Left cardiac atrium (tissue), 4 donors: ENCODE data around the gene OIP5. TPM values are rescaled to one million over a fixed set of nuclear protein-coding genes. Genes with fewer than 3 reads are reported as not detected.
A peak's percentile ranks its signal among the peaks of the same experiment; 100 is the strongest.
"Not testable (repeated sequence)": the region's sequence is repeated elsewhere in the genome, so short reads cannot be mapped to it uniquely, and the experiment has no call there.

ENCODE experiments used
- ATAC-seq, 2 donors: fragments of 200-7000 bp; cut with Tn5 transposase; one replicate each; pipeline ENCODE4 v1.9.1; 2020; ENCODE audit warnings: mild to moderate bottlenecking in 2 of 2, moderate library complexity in 2 of 2
- DNase-seq: peaks from one replicate; pipeline ENCODE4 v3.0.0-alpha.2; 2020
- intact Hi-C, 2 donors: fragments of 100-400 bp; cut with DNase I; formaldehyde crosslinking; loops; one replicate each; pipeline versions ENCODE4 v1.14.1 to v1.15.1; 2022 to 2023
- total RNA-seq, 2 donors: library from RNA; stranded (reverse); fragmentation: NEBNext Ultra II Directional; extraction: Animal tissue kit (Norgen Biotek cat#: 25700); gene quantifications; one replicate each; pipeline ENCODE4 v1.2.1, GENCODE V29; 2021
- donor health status: DM: no; HTN: yes; CAD: no.
- donor health status: DM: no; HTN: yes; CAD: no; lungs with severe emphysema.
- donor health status: DM: yes; HTN: yes; CAD: no.
- donor health status: Dilated cardiomyopathy.

Gene OIP5
- total RNA-seq, 2 donors from 2014 or later = 0.21 to 0.41 TPM

DNA sequence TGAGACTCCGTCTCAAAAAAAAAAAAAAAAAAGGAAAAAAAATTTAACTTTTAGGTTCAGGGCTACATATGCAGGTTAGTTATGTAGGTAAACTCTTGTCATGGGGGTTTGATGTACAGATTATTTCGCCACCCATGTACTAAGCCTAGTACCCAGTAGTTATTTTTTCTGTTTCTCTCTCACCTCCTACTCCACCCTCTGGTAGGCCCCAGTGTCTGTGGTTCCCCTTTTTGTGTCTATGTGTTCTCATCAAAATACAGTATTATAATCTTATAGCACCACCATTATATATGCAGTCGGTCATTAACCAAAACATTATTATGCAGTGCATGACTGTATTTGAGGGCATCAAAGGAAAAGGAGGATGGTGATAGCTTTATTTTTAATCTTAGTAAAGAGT, 54.1 kb downstream of the OIP5 start:
- DNase-seq (no peak), ATAC-seq (no peak)
- intact Hi-C loops = no loop called here

DNA sequence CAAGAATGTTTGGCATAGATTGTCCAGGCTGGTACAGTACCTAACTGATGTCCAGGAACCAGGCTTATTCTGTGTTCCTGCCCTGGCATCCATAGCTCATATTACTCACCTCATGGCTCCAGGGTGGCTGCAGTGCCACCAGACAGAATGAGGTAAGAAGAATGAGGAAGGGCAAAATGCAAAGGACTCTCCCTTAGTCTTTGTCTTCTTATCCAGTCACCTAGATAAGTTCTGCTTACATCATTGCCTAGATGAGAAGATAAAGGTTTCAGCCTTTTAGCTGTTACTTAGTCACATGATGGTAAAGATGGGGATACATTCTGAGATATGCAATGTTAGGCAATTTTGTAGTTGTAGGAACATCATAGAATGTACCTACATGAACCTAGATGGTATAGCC, 55.6 kb downstream of the OIP5 start:
- ATAC-seq = no peak
- intact Hi-C loops = no loop called here

DNA sequence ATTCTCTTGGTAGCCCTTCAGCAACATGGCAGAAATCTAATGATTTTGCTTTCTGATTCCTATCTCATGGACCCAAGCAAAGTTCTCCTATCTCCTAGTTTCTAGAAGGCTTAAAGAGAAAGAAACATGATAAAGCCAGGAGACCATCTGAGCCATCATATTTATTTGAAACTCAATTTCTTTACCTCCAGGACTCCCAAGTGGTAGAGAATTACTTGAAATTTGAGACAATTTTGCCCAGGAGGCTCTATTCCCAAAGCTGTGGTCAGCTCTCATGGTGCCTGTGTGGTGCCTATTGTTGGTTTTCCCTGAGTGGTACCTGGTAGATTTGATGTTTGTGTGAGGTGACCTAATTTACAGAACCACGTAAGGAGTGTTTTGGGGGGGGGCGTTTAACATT, 62.5 kb downstream of the OIP5 start:
- no peak for ATAC-seq
- no peak for DNase-seq
- intact Hi-C loops = no loop called here

More for the DNA sequence above, 55.6 kb downstream of the OIP5 start:
- DNase-seq = no peak

DNA sequence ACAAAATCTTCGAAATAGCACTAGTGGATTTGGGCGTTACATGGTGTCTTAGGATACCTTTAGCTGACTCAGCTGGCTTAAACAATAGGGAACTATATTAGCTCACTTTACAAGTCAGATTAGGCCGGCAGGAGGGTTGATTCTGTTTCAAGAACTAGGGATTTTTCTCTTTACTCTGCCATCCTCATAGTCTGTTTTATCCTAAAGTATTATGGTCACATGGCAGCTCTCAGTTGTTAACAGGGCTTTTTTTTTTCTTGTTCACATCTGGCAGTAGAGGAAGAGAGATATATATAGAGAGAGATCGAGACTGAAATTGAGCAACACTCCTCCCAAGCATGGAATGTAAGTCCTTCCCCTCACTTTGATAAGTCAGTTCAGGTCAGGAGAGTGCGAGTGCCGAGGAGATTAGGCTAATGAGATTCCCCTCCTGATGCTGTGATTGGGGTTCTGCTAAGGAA, 68.5 kb downstream of the OIP5 start:
- ATAC-seq (peak; percentile 79 to 88), DNase-seq (no peak)
- intact Hi-C loops = no loop called here

DNA sequence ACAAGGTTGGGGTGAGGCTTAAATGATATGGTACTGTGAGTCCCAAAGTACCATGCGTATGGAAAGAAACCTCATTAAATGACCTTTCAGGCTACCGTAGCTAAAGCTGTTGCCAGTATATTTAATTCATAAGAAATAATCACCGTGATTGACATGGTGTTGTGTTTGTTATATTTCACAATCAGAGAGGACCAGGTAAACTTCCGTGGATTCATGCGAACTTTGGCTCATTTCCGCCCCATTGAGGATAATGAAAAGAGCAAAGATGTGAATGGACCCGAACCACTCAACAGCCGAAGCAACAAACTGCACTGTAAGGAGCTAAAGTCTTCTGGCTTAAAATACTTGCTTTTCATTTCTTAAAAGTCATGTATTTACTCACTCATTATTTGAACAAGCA, 69.8 kb downstream of the OIP5 start:
- intact Hi-C loops = no loop called here
- DNase-seq = no peak
- ATAC-seq = no peak

DNA sequence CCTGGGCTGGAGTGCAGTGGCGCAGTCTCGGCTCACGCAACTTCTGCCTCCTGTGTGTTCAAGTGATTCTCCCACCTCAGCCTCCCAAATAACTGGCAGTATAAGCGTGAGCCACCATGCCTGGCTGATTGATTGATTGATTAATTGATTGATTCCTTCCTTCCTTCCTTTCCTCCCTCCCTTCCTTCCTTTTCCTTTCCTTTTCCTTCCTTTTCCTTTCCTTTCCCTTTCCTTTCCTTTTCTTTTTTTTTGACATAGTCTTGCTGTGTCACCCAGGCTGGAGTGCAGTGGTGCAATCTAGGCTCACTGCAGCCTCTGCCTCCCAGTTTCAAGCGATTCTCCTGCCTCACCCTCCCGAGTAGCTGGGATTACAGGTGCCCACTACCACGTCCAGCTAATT, 71.5 kb downstream of the OIP5 start:
- DNase-seq, intact Hi-C loops, ATAC-seq: not testable (repeated sequence)

DNA sequence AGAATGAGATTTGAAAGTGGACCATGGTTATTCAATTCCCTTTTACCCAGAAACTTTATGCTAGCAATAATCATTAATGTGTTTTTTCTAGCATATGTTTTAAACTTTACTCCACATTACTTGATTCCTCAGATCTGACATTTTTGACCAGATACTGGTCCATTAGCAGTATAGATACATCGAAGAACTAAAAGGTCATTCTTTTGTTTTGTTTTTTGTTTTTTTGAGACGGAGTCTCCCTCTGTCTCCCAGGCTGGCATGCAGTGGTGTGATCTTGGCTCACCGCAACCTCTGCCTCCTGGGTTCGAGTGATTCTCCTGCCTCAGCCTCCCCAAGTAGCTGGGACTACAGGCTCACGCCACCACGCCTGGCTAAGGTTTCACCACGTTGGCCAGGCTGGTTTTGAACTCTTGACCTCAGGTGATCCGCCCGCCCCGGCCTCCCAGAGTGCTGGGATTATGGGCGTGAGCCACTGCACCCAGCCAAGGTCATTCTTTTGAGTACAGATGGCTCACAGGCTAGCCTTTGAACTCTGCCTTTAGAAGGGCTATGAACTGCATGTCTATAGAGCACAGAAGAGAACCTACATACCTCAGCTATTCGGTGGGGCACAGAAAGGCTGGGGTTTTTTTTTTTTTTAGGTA, 72.7 kb downstream of the OIP5 start:
- intact Hi-C loops = no loop called here
- DNase-seq (no peak), ATAC-seq (no peak)

Other genes starting within 250 kb of the OIP5 start
- 10 to 100 TPM; 11.1 to 16.8 TPM for gene INO80, start 216.3 kb downstream of the OIP5 start, total RNA-seq
- not detected for gene EXD1, start 101.8 kb downstream of the OIP5 start, total RNA-seq
- 100 to 1,000 TPM; 113 to 123 TPM for gene CHP1, start 101.3 kb downstream of the OIP5 start, total RNA-seq
- gene NUSAP1, start 290 bp upstream of the OIP5 start, total RNA-seq = 1 to 10 TPM; 1.1 to 4.6 TPM
- 10 to 100 TPM; 23.2 to 34.8 TPM for gene NDUFAF1, start 69.9 kb upstream of the OIP5 start, total RNA-seq
- 10 to 100 TPM; 18.2 to 23.5 TPM for gene RTF1, start 84.5 kb upstream of the OIP5 start, total RNA-seq
- gene ITPKA, start 161.3 kb upstream of the OIP5 start, total RNA-seq = 1 to 10 TPM in 1 of 2 donors, under 1 TPM in 1; 0.71 to 1.6 TPM
- gene LTK, start 181.2 kb upstream of the OIP5 start, total RNA-seq = under 1 TPM; 0.50 to 0.68 TPM
- gene RPAP1, start 211.7 kb upstream of the OIP5 start, total RNA-seq = 10 to 100 TPM; 18.3 to 20.1 TPM
- 10 to 100 TPM in 1 of 2 donors, 1 to 10 TPM in 1; 9.1 to 21.0 TPM for gene TYRO3, start 226.6 kb upstream of the OIP5 start, total RNA-seq